GM21576 (cell line): Measurements from ENCODE around the gene ELP4.
"Not testable (repeated sequence)": the region's sequence is repeated elsewhere in the genome, so short reads cannot be mapped to it uniquely, and the experiment has no call there.

Source experiments
- ATAC-seq: cut with Tn5 transposase; IDR thresholded peaks from one replicate; pipeline ENCODE4 v1.9.1; 2021; ENCODE audit warnings: mild to moderate bottlenecking, moderate library complexity; ENCODE audit not compliant: unreplicated experiment

Gene ELP4

GRCh38 chr11:31509429-31510345 is at the start of gene ELP4, which contains the start of gene IMMP1L:
ELP4 (plus strand) TSS chr11:31509767; CDS start chr11:31509785, 18 bp downstream.
IMMP1L (minus strand) TSS chr11:31509622; CDS start chr11:31463276, 46,346 bp downstream.
- peak; percentile 100 for ATAC-seq

GRCh38 chr11:31464436-31464835 is 45.1 kb upstream of the ELP4 start:
- no peak for ATAC-seq

- ATAC-seq: no peak
Observed at GRCh38 chr11:31474083-31474482, 35.5 kb upstream of the ELP4 start.

GRCh38 chr11:31477528-31478222 is 31.9 kb upstream of the ELP4 start:
- no peak for ATAC-seq

GRCh38 chr11:31478223-31478590 is 31.4 kb upstream of the ELP4 start:
- no peak for ATAC-seq

- ATAC-seq: no peak
Observed at GRCh38 chr11:31479066-31479465, 30.5 kb upstream of the ELP4 start.

- ATAC-seq: no peak
Observed at GRCh38 chr11:31480930-31481329, 28.6 kb upstream of the ELP4 start.

GRCh38 chr11:31484497-31484896 is 25.1 kb upstream of the ELP4 start:
- ATAC-seq: no peak

GRCh38 chr11:31487848-31488247 is 21.7 kb upstream of the ELP4 start:
- ATAC-seq: no peak

- no peak for ATAC-seq
Observed at GRCh38 chr11:31492320-31492913, 17.1 kb upstream of the ELP4 start.

GRCh38 chr11:31493235-31493634 is 16.3 kb upstream of the ELP4 start:
- no peak for ATAC-seq

- not testable (repeated sequence) for ATAC-seq
Observed at GRCh38 chr11:31493762-31494161, 15.8 kb upstream of the ELP4 start.

- ATAC-seq: no peak
Observed at GRCh38 chr11:31499576-31500178, 9.9 kb upstream of the ELP4 start.

GRCh38 chr11:31500560-31500959 is 9.0 kb upstream of the ELP4 start:
- ATAC-seq: no peak

GRCh38 chr11:31509051-31509428 is 527 bp upstream of the ELP4 start:
- peak; percentile 11 for ATAC-seq

- no peak for ATAC-seq
Observed at GRCh38 chr11:31512117-31512516, 2.5 kb downstream of the ELP4 start.

- no peak for ATAC-seq
Observed at GRCh38 chr11:31521497-31522150, 12.1 kb downstream of the ELP4 start.

GRCh38 chr11:31529189-31529588 is 19.6 kb downstream of the ELP4 start:
- no peak for ATAC-seq

- no peak for ATAC-seq
Observed at GRCh38 chr11:31529701-31530100, 20.1 kb downstream of the ELP4 start.

GRCh38 chr11:31531293-31531692 is 21.7 kb downstream of the ELP4 start:
- ATAC-seq: no peak

GRCh38 chr11:31535479-31535878 is 25.9 kb downstream of the ELP4 start:
- ATAC-seq: no peak
